GM12873 (cell line): Measurements from ENCODE around the gene CCNK.

Source experiments
- TF ChIP-seq, protein P1 (sequence below): IDR thresholded peaks from 2 replicates; pipeline ENCODE4 v1.5.1; 2012; ENCODE audit warnings: low read depth, mild to moderate bottlenecking, moderate library complexity, low read length, control low read depth; ENCODE audit not compliant: insufficient read depth; ENCODE audit errors: missing control alignments

CCNK gene

GRCh38 chr14:99522025-99522401 is 40.8 kb downstream of the CCNK start:
- TF ChIP-seq, protein P1, sequence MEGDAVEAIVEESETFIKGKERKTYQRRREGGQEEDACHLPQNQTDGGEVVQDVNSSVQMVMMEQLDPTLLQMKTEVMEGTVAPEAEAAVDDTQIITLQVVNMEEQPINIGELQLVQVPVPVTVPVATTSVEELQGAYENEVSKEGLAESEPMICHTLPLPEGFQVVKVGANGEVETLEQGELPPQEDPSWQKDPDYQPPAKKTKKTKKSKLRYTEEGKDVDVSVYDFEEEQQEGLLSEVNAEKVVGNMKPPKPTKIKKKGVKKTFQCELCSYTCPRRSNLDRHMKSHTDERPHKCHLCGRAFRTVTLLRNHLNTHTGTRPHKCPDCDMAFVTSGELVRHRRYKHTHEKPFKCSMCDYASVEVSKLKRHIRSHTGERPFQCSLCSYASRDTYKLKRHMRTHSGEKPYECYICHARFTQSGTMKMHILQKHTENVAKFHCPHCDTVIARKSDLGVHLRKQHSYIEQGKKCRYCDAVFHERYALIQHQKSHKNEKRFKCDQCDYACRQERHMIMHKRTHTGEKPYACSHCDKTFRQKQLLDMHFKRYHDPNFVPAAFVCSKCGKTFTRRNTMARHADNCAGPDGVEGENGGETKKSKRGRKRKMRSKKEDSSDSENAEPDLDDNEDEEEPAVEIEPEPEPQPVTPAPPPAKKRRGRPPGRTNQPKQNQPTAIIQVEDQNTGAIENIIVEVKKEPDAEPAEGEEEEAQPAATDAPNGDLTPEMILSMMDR = no peak

DNA sequence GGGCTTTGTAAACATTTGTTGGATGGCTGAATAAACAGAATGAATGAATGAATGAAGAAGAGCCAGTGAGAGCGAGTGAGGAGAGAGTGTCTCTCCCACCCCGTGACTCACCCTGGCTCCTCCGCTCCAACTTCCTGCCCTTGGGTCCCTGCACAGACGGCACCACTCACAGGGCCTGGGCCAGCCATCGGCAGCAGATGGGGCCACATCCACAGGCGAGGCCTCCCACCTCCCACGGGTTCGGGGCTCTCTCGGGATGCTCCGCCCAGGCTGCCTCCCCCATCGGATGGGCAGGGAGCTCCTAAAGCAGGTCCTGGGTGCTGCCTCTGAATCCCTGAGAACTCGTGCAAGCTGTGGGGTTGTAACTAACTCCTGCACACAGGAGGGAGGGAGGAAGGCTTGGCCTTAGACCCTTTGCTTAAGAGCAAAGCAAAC is 41.3 kb downstream of the CCNK start:
- TF ChIP-seq, protein P1 = no peak

DNA sequence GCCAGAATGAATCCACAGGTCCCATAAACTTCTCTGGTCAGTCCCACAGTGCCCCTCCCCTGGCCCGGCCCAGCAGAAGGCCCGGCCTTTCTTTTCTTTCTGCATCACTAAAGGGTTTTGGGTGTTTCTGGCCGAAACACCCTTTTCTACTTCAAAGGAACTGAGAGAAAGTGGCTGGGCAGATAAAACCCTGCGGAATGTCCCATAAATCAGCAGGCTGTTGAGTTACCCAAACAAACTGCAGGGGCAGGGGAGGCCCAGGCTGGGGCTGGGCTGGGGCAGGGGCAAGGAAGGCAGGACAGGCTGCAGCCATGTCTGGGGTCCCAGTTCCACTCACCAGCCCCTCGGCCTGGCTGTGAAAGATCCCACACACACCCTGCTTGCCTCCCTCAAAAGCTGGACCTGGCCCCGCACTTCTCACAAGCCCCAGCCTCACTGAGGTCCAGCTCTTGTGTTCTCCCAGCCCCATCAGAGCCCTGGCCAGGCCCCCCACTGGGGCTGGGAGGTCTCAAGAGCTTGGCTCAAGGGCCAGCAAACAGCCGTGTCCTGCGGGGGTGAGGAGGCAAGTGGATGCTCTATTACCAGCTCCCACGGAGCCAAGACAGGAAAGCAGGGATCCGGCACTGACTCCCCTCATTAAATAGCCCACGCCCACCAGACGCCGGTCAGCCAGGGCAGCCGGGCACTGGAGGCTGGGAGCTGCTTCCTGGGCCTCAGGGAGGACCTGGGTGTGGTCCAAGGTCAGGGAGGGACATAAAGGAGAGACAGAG is 41.9 kb downstream of the CCNK start:
- TF ChIP-seq, protein P1 = no peak

- TF ChIP-seq, protein P1 = no peak
These were observed 42.5 kb downstream of the CCNK start for GRCh38 chr14:99523704-99524055.

DNA sequence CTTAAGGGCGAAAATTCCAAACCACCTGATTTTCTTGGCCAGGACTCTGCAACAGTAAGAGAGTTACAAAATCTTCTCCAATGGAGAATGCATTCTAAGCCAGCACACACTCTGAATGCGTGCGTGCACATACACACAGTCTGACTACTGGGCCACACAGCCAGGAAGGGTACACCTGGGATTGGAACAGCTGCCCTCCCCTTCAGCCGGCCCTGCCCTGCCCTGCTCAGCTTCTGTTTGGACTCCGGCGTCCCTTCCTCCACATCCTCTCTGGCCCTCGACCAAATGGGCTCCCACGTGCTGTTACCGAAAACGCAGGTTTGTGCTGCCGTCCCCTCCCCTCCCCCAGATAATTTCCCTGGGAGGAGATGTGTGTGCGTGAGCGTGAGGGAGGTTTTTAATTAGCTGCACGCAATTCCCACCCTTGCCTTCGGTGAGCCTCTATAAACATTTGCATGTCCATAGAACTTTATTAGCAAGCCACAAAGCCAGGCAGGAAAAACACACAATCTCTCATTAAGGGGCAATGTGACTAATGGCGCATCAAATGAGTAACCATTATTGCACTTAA is 43.0 kb downstream of the CCNK start:
- TF ChIP-seq, protein P1 = no peak

- TF ChIP-seq, protein P1 = no peak
These were observed 43.8 kb downstream of the CCNK start for GRCh38 chr14:99524804-99525698.

GRCh38 chr14:99525699-99526080 is 44.5 kb downstream of the CCNK start:
- TF ChIP-seq, protein P1 = no peak
